ENCODE data around the gene CRP.
"Not testable (repeated sequence)": the region's sequence is repeated elsewhere in the genome, so short reads cannot be mapped to it uniquely, and the experiment has no call there.

The CRP gene

GRCh38 chr1:159699653-159700052 is 14.7 kb downstream of the CRP start:
- DNase-seq (ENCODE audit: low read depth) = no peak

GRCh38 chr1:159699246-159699645 is 15.1 kb downstream of the CRP start:
- DNase-seq (ENCODE audit: low read depth) = no peak

- no peak for DNase-seq (ENCODE audit: low read depth)
Observed at GRCh38 chr1:159687511-159687910, 26.9 kb downstream of the CRP start.

- no peak for DNase-seq (ENCODE audit: low read depth)
Observed at GRCh38 chr1:159686599-159687299, 27.6 kb downstream of the CRP start.

GRCh38 chr1:159678939-159679338 is 35.5 kb downstream of the CRP start:
- DNase-seq (ENCODE audit: low read depth) = no peak

- no peak for DNase-seq (ENCODE audit: low read depth)
Observed at GRCh38 chr1:159675046-159675445, 39.3 kb downstream of the CRP start.

GRCh38 chr1:159672390-159672789 is 42.0 kb downstream of the CRP start:
- not testable (repeated sequence) for DNase-seq (ENCODE audit: low read depth)

GRCh38 chr1:159669338-159669737 is 45.1 kb downstream of the CRP start:
- no peak for DNase-seq (ENCODE audit: low read depth)

GRCh38 chr1:159668739-159669138 is 45.6 kb downstream of the CRP start:
- DNase-seq (ENCODE audit: low read depth) = no peak

GRCh38 chr1:159664247-159664646 is 50.1 kb downstream of the CRP start:
- DNase-seq (ENCODE audit: low read depth) = no peak

- no peak for DNase-seq (ENCODE audit: low read depth)
Observed at GRCh38 chr1:159663552-159663951, 50.8 kb downstream of the CRP start.

All from stimulated activated CD8-positive, alpha-beta memory T cell treated with anti-CD3 and anti-CD28 coated beads, Interleukin-12 subunit alpha, Interleukin-12 subunit beta, amount 100 ng/mL, for 4 hours (primary cell).